WTC11 (cell line): ENCODE results near the gene TLCD3B. TPM values are rescaled to one million over a fixed set of nuclear protein-coding genes. Genes with fewer than 3 reads are reported as not detected.

Experiments used
- ATAC-seq: fragments of 200-7000 bp; cut with Tn5 transposase; 2 replicates; pipeline ENCODE4 v1.10.0; 2021; ENCODE audit warnings: mild to moderate bottlenecking, moderate library complexity
- CTCF ChIA-PET: fragments of 300-600 bp; sonication (Branson Sonifier 250); formaldehyde crosslinking; loops from one replicate; lab custom pipeline; 2021; ENCODE audit warnings: antibody characterized with exemption; lab: Charles Lee
- POLR2A ChIA-PET: fragments of 350-600 bp; sonication (Branson Sonifier 250); formaldehyde crosslinking; loops from one replicate; lab custom pipeline; 2021; ENCODE audit warnings: antibody characterized with exemption; lab: Charles Lee
- DNase-seq: peaks from one replicate; pipeline ENCODE4 v3.0.0; 2021; ENCODE audit warnings: low spot score
- H3K27ac Mint-ChIP-seq: 2 replicates; pipeline ENCODE4 v1.8.0; 2021; ENCODE audit warnings: mixed read lengths
- H3K27me3 Mint-ChIP-seq: 2 replicates; pipeline ENCODE4 v1.8.0; 2021; ENCODE audit warnings: low read depth, mild to moderate bottlenecking, moderate library complexity, mixed read lengths
- H3K36me3 Mint-ChIP-seq: 2 replicates; pipeline ENCODE4 v1.8.0; 2021; ENCODE audit warnings: mixed read lengths
- H3K4me1 Mint-ChIP-seq: 2 replicates; pipeline ENCODE4 v1.8.0; 2022; ENCODE audit warnings: mixed read lengths
- H3K4me3 Mint-ChIP-seq: 2 replicates; pipeline ENCODE4 v1.8.0; 2021; ENCODE audit warnings: mild to moderate bottlenecking, moderate library complexity, mixed read lengths
- H3K9me3 Mint-ChIP-seq: 2 replicates; pipeline ENCODE4 v1.8.0; 2021; ENCODE audit warnings: mixed read lengths
- CREM ChIP-seq: sonication (generic); formaldehyde crosslinking; IDR thresholded peaks from 2 replicates; pipeline ENCODE4 v1.8.1; 2022; ENCODE audit warnings: mild to moderate bottlenecking, missing genetic modification reagents, moderate library complexity
- ESRRA ChIP-seq: sonication (generic); formaldehyde crosslinking; IDR thresholded peaks from 2 replicates; pipeline ENCODE4 v1.8.1; 2022; ENCODE audit warnings: mild to moderate bottlenecking, missing genetic modification reagents, borderline replicate concordance
- ETV6 ChIP-seq: sonication (generic); formaldehyde crosslinking; IDR thresholded peaks from 2 replicates; pipeline ENCODE4 v1.8.1; 2022; ENCODE audit warnings: mild to moderate bottlenecking, missing genetic modification reagents
- FOXK1 ChIP-seq: sonication (generic); formaldehyde crosslinking; IDR thresholded peaks from 2 replicates; pipeline ENCODE4 v1.8.0; 2022; ENCODE audit warnings: mild to moderate bottlenecking, moderate library complexity, missing genetic modification reagents
- GABPB1 ChIP-seq: sonication (generic); formaldehyde crosslinking; IDR thresholded peaks from 2 replicates; pipeline ENCODE4 v1.8.1; 2023; ENCODE audit warnings: mild to moderate bottlenecking, missing genetic modification reagents
- HMGXB4 ChIP-seq: sonication (generic); formaldehyde crosslinking; IDR thresholded peaks from 2 replicates; pipeline ENCODE4 v1.8.1; 2023; ENCODE audit warnings: mild to moderate bottlenecking, moderate library complexity, missing genetic modification reagents
- MYBL2 ChIP-seq: sonication (generic); formaldehyde crosslinking; IDR thresholded peaks from 2 replicates; pipeline ENCODE4 v1.8.1; 2023; ENCODE audit warnings: mild to moderate bottlenecking, moderate library complexity, missing genetic modification reagents
- NFE2L1 ChIP-seq: sonication (generic); formaldehyde crosslinking; IDR thresholded peaks from 2 replicates; pipeline ENCODE4 v1.8.1; 2023; ENCODE audit warnings: missing genetic modification reagents
- NR2C2 ChIP-seq: sonication (generic); formaldehyde crosslinking; IDR thresholded peaks from 2 replicates; pipeline ENCODE4 v1.8.0; 2022; ENCODE audit warnings: mild to moderate bottlenecking, missing genetic modification reagents
- PRRX2 ChIP-seq: fragments of 250-450 bp; sonication (Bioruptor Pico); IDR thresholded peaks from 2 replicates; pipeline ENCODE4 v1.8.0; 2021; ENCODE audit warnings: mild to moderate bottlenecking
- SOX15 ChIP-seq: fragments of 250-450 bp; sonication (Bioruptor Pico); IDR thresholded peaks from 2 replicates; pipeline ENCODE4 v1.9.0; 2021; ENCODE audit warnings: mild to moderate bottlenecking
- SP1 ChIP-seq: sonication (generic); formaldehyde crosslinking; conservative IDR thresholded peaks from 2 replicates; pipeline ENCODE4 v1.8.1; 2022; ENCODE audit warnings: missing genetic modification reagents
- TEAD1 ChIP-seq: sonication (generic); formaldehyde crosslinking; IDR thresholded peaks from 2 replicates; pipeline ENCODE4 v1.8.0; 2022; ENCODE audit warnings: mild to moderate bottlenecking, missing genetic modification reagents
- ZNF281 ChIP-seq: sonication (generic); formaldehyde crosslinking; IDR thresholded peaks from 2 replicates; pipeline ENCODE4 v1.8.0; 2023; ENCODE audit warnings: mild to moderate bottlenecking, missing genetic modification reagents
- total RNA-seq: library from RNA; stranded (reverse); gene quantifications from 3 replicates; pipeline ENCODE4 v1.2.3, GENCODE V29; 2021
- TF ChIP-seq, protein P1 (sequence below): sonication (generic); formaldehyde crosslinking; IDR thresholded peaks from 2 replicates; pipeline ENCODE4 v1.8.1; 2023; ENCODE audit warnings: mild to moderate bottlenecking, missing genetic modification reagents, moderate library complexity
- TF ChIP-seq, protein P2 (sequence below): sonication (generic); formaldehyde crosslinking; IDR thresholded peaks from 2 replicates; pipeline ENCODE4 v1.8.0; 2022; ENCODE audit warnings: mild to moderate bottlenecking, missing genetic modification reagents
- TF ChIP-seq, protein P3 (sequence below): sonication (generic); formaldehyde crosslinking; IDR thresholded peaks from 2 replicates; pipeline ENCODE4 v1.8.0; 2023; ENCODE audit warnings: missing genetic modification reagents, mild to moderate bottlenecking, borderline replicate concordance
- TF ChIP-seq, protein P4 (sequence below): sonication (generic); formaldehyde crosslinking; IDR thresholded peaks from 2 replicates; pipeline ENCODE4 v1.8.1; 2023; ENCODE audit warnings: mild to moderate bottlenecking, missing genetic modification reagents

Gene TLCD3B
- total RNA-seq, 1 experiment from 2014 or later = 28.1 TPM

GRCh38 chr16:30076276-30076791, 45.3 kb upstream of the TLCD3B start:
- Mint-ChIP-seq H3K4me1 (peaks cover 22% of the 10 kb centered on the region), H3K27me3 (no peaks in the 10 kb centered on the region), H3K36me3 (peaks cover 43% of the 10 kb centered on the region), H3K4me3 (peak overlapping the region; percentile 89), H3K27ac (peak overlapping the region; percentile 61), H3K9me3 (no peaks in the 10 kb centered on the region)
- POLR2A ChIA-PET = interaction anchor here (0.9 to 1.2 kb wide), 3 partner anchors 9 to 19 kb away, joined by 3 to 7 read pairs (median 3); partner anchors contain the start of genes TBX6 and YPEL3
- DNase-seq = no peak
- TF ChIP-seq, protein P1, sequence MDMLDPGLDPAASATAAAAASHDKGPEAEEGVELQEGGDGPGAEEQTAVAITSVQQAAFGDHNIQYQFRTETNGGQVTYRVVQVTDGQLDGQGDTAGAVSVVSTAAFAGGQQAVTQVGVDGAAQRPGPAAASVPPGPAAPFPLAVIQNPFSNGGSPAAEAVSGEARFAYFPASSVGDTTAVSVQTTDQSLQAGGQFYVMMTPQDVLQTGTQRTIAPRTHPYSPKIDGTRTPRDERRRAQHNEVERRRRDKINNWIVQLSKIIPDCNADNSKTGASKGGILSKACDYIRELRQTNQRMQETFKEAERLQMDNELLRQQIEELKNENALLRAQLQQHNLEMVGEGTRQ = no peak
- TF ChIP-seq ZNF281 = no peak
- TF ChIP-seq, protein P2, sequence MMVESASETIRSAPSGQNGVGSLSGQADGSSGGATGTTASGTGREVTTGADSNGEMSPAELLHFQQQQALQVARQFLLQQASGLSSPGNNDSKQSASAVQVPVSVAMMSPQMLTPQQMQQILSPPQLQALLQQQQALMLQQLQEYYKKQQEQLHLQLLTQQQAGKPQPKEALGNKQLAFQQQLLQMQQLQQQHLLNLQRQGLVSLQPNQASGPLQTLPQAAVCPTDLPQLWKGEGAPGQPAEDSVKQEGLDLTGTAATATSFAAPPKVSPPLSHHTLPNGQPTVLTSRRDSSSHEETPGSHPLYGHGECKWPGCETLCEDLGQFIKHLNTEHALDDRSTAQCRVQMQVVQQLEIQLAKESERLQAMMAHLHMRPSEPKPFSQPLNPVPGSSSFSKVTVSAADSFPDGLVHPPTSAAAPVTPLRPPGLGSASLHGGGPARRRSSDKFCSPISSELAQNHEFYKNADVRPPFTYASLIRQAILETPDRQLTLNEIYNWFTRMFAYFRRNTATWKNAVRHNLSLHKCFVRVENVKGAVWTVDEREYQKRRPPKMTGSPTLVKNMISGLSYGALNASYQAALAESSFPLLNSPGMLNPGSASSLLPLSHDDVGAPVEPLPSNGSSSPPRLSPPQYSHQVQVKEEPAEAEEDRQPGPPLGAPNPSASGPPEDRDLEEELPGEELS (CRISPR knock-in tag) = no peak
- TF ChIP-seq PRRX2 (CRISPR knock-in tag) = no peak
- TF ChIP-seq, protein P3, sequence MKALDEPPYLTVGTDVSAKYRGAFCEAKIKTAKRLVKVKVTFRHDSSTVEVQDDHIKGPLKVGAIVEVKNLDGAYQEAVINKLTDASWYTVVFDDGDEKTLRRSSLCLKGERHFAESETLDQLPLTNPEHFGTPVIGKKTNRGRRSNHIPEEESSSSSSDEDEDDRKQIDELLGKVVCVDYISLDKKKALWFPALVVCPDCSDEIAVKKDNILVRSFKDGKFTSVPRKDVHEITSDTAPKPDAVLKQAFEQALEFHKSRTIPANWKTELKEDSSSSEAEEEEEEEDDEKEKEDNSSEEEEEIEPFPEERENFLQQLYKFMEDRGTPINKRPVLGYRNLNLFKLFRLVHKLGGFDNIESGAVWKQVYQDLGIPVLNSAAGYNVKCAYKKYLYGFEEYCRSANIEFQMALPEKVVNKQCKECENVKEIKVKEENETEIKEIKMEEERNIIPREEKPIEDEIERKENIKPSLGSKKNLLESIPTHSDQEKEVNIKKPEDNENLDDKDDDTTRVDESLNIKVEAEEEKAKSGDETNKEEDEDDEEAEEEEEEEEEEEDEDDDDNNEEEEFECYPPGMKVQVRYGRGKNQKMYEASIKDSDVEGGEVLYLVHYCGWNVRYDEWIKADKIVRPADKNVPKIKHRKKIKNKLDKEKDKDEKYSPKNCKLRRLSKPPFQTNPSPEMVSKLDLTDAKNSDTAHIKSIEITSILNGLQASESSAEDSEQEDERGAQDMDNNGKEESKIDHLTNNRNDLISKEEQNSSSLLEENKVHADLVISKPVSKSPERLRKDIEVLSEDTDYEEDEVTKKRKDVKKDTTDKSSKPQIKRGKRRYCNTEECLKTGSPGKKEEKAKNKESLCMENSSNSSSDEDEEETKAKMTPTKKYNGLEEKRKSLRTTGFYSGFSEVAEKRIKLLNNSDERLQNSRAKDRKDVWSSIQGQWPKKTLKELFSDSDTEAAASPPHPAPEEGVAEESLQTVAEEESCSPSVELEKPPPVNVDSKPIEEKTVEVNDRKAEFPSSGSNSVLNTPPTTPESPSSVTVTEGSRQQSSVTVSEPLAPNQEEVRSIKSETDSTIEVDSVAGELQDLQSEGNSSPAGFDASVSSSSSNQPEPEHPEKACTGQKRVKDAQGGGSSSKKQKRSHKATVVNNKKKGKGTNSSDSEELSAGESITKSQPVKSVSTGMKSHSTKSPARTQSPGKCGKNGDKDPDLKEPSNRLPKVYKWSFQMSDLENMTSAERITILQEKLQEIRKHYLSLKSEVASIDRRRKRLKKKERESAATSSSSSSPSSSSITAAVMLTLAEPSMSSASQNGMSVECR = 0 out of 2 replicates have a peak, but pooled peaks have one; percentile 0
- CTCF ChIA-PET = interaction anchor here (1.0 to 6.0 kb wide), 4 partner anchors 11 to 36 kb away, joined by 4 to 45 read pairs (median 9); partner anchors contain the start of genes ALDOA and TBX6
- peak; percentile 8 for ATAC-seq

GRCh38 chr16:30075503-30076275, 44.6 kb upstream of the TLCD3B start, which contains the start of gene PPP4C:
Gene PPP4C, plus strand, starts transcription at chr16:30075994. Its CDS starts 384 bp downstream, at chr16:30076378.
- Mint-ChIP-seq H3K4me3 (peak within 1 kb of the TSS; percentile 89), H3K4me1 (peaks cover 22% of the 10 kb centered on the region), H3K36me3 (peaks cover 44% of the 10 kb centered on the region), H3K27ac (peak within 1 kb of the TSS; percentile 97), H3K27me3 (no peaks in the 10 kb centered on the region), H3K9me3 (no peaks in the 10 kb centered on the region)
- ChIA-PET CTCF (interaction anchor here (1.0 to 6.0 kb wide), 6 partner anchors 10 to 37 kb away, joined by 3 to 45 read pairs (median 8); partner anchors contain the start of genes ALDOA and TBX6), POLR2A (interaction anchor here (0.7 to 2.1 kb wide), 5 partner anchors 9 to 177 kb away, joined by 3 to 8 read pairs (median 6); partner anchors contain the start of genes ALDOA, SEZ6L2, TBX6 and YPEL3)
- ATAC-seq = peak; percentile 84
- peak; percentile 90 for DNase-seq
- TF ChIP-seq ESRRA (CRISPR knock-in tag) (0 out of 2 replicates have a peak, but pooled peaks have one; percentile 11), ETV6 (CRISPR knock-in tag) (peak; percentile 71), NR2C2 (CRISPR knock-in tag) (no peak), CREM (CRISPR knock-in tag) (peak; percentile 93), FOXK1 (CRISPR knock-in tag) (peak; percentile 59), SOX15 (CRISPR knock-in tag) (no peak), MYBL2 (0 out of 2 replicates have a peak, but pooled peaks have one; percentile 43), HMGXB4 (CRISPR knock-in tag) (peak; percentile 66; the same call in 1 of the 2 replicates), SP1 (CRISPR knock-in tag) (peak; percentile 51; the same call in 1 of the 2 replicates), GABPB1 (CRISPR knock-in tag) (peak; percentile 88), TEAD1 (CRISPR knock-in tag) (peak; percentile 43; the same call in 1 of the 2 replicates), NFE2L1 (CRISPR knock-in tag) (peak; percentile 29; the same call in 1 of the 2 replicates)
- TF ChIP-seq, protein P4, sequence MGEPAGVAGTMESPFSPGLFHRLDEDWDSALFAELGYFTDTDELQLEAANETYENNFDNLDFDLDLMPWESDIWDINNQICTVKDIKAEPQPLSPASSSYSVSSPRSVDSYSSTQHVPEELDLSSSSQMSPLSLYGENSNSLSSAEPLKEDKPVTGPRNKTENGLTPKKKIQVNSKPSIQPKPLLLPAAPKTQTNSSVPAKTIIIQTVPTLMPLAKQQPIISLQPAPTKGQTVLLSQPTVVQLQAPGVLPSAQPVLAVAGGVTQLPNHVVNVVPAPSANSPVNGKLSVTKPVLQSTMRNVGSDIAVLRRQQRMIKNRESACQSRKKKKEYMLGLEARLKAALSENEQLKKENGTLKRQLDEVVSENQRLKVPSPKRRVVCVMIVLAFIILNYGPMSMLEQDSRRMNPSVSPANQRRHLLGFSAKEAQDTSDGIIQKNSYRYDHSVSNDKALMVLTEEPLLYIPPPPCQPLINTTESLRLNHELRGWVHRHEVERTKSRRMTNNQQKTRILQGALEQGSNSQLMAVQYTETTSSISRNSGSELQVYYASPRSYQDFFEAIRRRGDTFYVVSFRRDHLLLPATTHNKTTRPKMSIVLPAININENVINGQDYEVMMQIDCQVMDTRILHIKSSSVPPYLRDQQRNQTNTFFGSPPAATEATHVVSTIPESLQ = no peak
